AG10803 (cell line): ENCODE results near the gene EHHADH.
"Not testable (repeated sequence)": the region's sequence is repeated elsewhere in the genome, so short reads cannot be mapped to it uniquely, and the experiment has no call there.

Experiments used
- DNase-seq: peaks from one replicate; pipeline ENCODE4 v3.0.0; 2010; ENCODE audit warnings: low read depth
- H3K4me3 ChIP-seq: 2 replicates; pipeline ENCODE4 v1.5.1; 2011; ENCODE audit warnings: mild to moderate bottlenecking, low read length, control low read depth
- TF ChIP-seq, protein P1 (sequence below): conservative IDR thresholded peaks from 2 replicates; pipeline ENCODE4 v1.5.1; 2011; ENCODE audit warnings: mild to moderate bottlenecking, low read length, control low read depth, inconsistent platforms

EHHADH gene

DNA sequence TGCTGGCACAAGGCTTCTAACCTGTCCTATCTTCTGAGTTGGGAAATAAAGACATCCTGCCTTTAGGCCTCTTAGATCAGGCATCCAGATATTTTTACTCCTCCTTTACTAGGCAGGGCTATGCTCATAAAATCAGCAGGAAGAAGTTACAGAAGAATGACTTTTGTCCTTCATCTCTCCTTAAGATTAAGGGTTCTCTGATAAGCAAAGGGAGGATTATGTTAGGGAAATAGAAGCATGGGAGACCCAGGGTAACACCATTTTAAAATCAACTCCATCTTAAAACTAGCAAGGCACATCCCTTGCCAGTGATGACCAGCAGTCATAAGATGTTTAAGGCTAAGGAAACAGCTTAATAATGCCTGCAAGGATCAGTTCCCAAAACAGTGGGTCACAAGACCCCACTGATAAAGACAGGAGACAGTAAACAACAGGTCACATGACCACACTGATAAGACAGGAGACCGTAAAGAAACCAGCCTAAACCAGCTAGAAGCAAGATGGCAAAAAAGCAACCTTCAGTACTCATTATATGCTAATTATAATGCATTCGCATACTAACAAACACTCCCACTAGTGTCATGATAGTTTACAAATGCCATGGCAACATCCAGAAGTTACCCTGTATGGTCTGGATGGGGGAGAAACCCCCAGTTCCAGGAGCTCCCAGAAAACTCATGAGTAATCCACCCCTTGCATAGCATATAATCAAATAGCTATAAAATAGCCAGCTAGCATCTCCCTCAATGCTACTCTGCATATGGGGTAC lies 14.5 kb upstream of the EHHADH start:
- H3K4me3 ChIP-seq, result no peak overlapping the region
- TF ChIP-seq, protein P1, sequence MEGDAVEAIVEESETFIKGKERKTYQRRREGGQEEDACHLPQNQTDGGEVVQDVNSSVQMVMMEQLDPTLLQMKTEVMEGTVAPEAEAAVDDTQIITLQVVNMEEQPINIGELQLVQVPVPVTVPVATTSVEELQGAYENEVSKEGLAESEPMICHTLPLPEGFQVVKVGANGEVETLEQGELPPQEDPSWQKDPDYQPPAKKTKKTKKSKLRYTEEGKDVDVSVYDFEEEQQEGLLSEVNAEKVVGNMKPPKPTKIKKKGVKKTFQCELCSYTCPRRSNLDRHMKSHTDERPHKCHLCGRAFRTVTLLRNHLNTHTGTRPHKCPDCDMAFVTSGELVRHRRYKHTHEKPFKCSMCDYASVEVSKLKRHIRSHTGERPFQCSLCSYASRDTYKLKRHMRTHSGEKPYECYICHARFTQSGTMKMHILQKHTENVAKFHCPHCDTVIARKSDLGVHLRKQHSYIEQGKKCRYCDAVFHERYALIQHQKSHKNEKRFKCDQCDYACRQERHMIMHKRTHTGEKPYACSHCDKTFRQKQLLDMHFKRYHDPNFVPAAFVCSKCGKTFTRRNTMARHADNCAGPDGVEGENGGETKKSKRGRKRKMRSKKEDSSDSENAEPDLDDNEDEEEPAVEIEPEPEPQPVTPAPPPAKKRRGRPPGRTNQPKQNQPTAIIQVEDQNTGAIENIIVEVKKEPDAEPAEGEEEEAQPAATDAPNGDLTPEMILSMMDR, result no peak
- DNase-seq, result no peak

DNA sequence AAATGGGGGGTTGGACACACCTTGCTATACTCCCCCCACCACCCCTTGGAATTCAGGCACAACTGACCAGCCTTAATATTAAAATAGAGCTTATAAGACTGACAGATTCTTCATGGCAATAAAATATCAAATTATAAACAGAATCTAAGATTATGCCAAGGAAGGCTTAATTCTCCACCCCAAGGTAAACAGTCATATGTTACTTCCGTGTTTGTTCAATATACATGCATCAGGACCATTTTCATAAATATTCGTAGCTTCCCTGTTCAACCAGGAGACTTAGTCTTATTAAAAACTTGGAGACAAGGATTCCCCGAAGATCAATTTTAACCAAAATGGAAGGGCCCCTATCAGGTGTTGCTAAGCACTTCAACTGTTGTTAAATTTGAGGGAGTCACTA lies 13.3 kb upstream of the EHHADH start:
- no peak overlapping the region for H3K4me3 ChIP-seq
- DNase-seq, result no peak
- TF ChIP-seq, protein P1, result no peak

DNA sequence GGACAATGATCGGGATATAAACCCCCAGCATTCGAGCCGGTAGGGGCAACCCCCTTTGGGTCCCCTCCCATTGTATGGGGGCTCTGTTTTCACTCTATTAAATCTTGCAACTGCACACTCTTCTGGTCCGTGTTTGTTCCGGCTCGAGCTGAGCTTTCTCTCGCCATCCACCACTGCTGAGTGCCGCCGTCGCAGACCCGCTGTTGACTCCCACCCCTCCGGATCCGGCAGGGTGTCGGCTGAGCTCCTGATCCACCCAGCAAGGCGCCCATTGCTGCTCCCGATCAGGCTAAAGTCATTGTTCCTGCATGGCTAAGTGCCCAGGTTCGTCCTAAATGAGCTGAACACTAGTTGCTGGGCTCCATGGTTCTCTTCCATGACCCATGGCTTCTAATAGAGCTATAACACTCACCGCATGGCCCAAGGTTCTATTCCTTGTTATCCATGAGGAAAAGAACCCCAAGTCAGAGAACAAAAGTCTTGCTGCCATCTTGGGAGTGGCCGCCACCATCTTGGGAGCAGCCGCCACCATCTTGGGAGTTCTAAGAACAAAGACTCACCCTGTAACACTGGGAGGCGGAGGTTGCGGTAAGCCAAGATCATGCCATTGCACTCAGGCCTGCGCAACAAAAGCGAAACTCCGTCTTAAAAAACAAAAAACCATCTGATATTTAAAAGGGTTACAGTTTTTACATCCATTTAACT lies 11.2 kb upstream of the EHHADH start:
- TF ChIP-seq, protein P1, result no peak
- DNase-seq, result no peak
- no peak overlapping the region for H3K4me3 ChIP-seq

DNA sequence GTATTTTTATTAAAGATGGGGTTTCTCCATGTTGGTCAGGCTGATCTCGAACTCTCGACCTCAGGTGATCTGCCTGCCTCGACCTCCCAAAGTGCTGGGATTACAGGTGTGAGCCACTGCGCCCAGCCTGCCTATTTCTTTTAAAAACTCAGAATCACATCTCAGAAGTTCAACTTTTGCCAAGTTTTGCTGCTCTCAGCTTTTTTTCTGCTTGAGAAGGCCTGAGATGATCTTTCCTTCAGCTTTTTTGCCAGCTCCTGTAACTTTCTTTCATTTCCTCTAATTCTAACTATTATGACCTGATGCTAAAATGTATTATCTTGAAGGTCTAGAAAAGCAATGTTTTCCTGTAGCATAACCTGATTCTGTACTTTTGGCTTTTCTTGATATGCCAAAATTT lies 9.6 kb upstream of the EHHADH start:
- H3K4me3 ChIP-seq, result no peak overlapping the region
- DNase-seq, result no peak
- TF ChIP-seq, protein P1, result no peak

DNA sequence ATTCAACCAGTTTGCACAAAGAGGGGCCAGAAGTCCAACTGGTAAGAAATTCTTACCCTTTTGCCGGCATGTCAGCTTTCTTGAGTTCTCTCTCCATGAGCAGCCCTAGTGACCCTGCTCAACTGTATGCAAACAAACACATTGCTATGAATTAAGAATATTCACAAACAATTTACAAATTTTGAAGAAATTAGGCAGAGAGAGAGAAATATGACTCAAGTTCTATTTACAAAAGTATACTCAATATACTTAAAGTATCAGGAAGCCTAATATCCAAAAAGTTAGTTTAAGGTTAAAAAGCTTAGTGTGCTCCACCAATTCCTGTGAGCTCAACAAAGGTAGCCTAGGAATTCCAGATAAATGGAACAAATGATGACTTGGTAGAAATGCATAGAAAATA lies 3.5 kb upstream of the EHHADH start:
- TF ChIP-seq, protein P1, result no peak
- DNase-seq, result no peak
- no peak overlapping the region for H3K4me3 ChIP-seq

DNA sequence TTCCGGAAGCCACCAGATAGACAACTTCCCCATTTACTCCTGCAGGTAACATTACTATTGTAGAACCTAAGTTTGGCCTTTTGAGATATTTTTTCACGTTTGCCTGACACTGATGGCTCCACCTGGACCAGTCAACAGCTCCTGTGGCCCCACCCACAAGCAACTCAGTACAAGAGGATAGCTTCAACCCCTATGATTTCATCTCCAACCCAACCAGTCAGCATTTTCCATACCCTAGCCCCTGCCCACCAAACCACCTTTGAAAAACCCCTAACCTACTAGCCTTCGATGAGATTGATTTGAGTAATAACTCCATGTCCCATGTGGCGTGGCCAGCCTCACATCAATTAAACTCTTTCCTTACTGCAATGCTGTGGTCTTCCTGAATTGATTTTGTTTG lies 950 bp upstream of the EHHADH start:
- TF ChIP-seq, protein P1, result no peak
- H3K4me3 ChIP-seq, result no peak overlapping the region
- no peak for DNase-seq

DNA sequence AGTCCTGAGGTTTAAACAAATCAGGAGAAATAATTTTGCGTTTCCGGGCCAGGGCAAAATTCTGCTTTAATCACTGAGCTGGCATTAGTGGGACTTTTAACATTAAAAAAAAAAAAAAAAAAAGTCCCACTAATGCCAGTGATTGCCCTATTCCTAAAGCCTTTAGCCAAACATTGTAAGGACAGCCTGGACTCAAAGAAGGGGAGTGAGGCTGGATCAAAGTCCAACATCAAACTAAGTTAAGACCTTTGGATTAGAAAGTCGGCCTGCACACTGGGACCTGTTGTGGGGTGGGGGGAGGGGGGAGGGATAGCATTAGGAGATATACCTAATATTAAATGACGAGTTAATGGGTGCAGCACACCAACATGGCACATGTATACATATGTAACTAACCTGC lies 716 bp downstream of the EHHADH start:
- not testable (repeated sequence) for H3K4me3 ChIP-seq, DNase-seq
